SK-N-SH (cell line): ENCODE results near the gene NPY5R.

Source experiments
- CTCF ChIP-seq: fragments of 200-600 bp; sonication (generic); IDR thresholded peaks from 2 replicates; pipeline ENCODE4 v1.6.1; 2017; ENCODE audit warnings: antibody characterized with exemption, mild to moderate bottlenecking, moderate library complexity
- EP300 ChIP-seq, 2 experiments: IDR thresholded peaks; 2 replicates each; pipeline versions ENCODE4 v1.4.0 to v1.6.1; 2012; ENCODE audit warnings: borderline replicate concordance in 1 of 2, low read depth in 1 of 2, low read length in 1 of 2
- EZH2phosphoT487 ChIP-seq: fragments of 200-600 bp; sonication (generic); IDR thresholded peaks from 2 replicates; pipeline ENCODE4 v1.6.1; 2017; ENCODE audit warnings: low read depth, mixed run types, mild to moderate bottlenecking, antibody characterized with exemption, moderate library complexity, borderline replicate concordance
- SMC3 ChIP-seq: IDR thresholded peaks from 2 replicates; pipeline ENCODE4 v1.6.1; 2012; ENCODE audit warnings: low read depth, low read length, improper control_type of control experiment
- TAF1 ChIP-seq: IDR thresholded peaks from 2 replicates; pipeline ENCODE4 v1.6.1; 2012; ENCODE audit warnings: low read depth, mild to moderate bottlenecking, low read length, moderate library complexity, borderline replicate concordance

- TF ChIP-seq CTCF (no peak), EP300 (IDR thresholded peaks at IDR 0.05; ENCODE audit: borderline replicate concordance in 1 of 2, low read depth in 1 of 2, low read length in 1 of 2) (no peak), TAF1 (no peak), EZH2phosphoT487 (no peak), SMC3 (no peak)
These were observed 8.3 kb upstream of the NPY5R start for GRCh38 chr4:163335384-163335783.
